Ishikawa (cell line): ENCODE data around the gene PRRC2A.

Experiments used
- CEBPB ChIP-seq: IDR thresholded peaks from 2 replicates; pipeline ENCODE4 v1.6.1; 2012
- CREB1 ChIP-seq: IDR thresholded peaks from 2 replicates; pipeline ENCODE4 v1.6.1; 2012; ENCODE audit warnings: low read depth
- EGR1 ChIP-seq: IDR thresholded peaks from 2 replicates; pipeline ENCODE4 v1.6.1; 2012
- EP300 ChIP-seq: IDR thresholded peaks from 2 replicates; pipeline ENCODE4 v1.6.1; 2012; ENCODE audit warnings: borderline replicate concordance
- FOXM1 ChIP-seq: IDR thresholded peaks from 2 replicates; pipeline ENCODE4 v1.6.1; 2012; ENCODE audit warnings: low read depth, borderline replicate concordance
- MAX ChIP-seq: IDR thresholded peaks from 2 replicates; pipeline ENCODE4 v1.6.1; 2012
- NFIC ChIP-seq: IDR thresholded peaks from 2 replicates; pipeline ENCODE4 v1.6.1; 2012
- RAD21 ChIP-seq: IDR thresholded peaks from 2 replicates; pipeline ENCODE4 v1.6.1; 2012; ENCODE audit warnings: low read depth
- TAF1 ChIP-seq: IDR thresholded peaks from 2 replicates; pipeline ENCODE4 v1.6.1; 2012; ENCODE audit warnings: low read depth, mild to moderate bottlenecking
- TCF12 ChIP-seq: IDR thresholded peaks from 2 replicates; pipeline ENCODE4 v1.6.1; 2012; ENCODE audit warnings: low read depth
- TEAD4 ChIP-seq: IDR thresholded peaks from 2 replicates; pipeline ENCODE4 v1.6.1; 2012
- USF1 ChIP-seq: IDR thresholded peaks from 2 replicates; pipeline ENCODE4 v1.6.1; 2012
- YY1 ChIP-seq: IDR thresholded peaks from 2 replicates; pipeline ENCODE4 v1.6.1; 2012; ENCODE audit warnings: low read depth
- ZBTB7A ChIP-seq: IDR thresholded peaks from 2 replicates; pipeline ENCODE4 v1.6.1; 2012; ENCODE audit warnings: low read depth
- TF ChIP-seq, protein P1 (sequence below): IDR thresholded peaks from 2 replicates; pipeline ENCODE4 v1.6.1; 2012; ENCODE audit warnings: low read depth, mild to moderate bottlenecking

PRRC2A gene

DNA sequence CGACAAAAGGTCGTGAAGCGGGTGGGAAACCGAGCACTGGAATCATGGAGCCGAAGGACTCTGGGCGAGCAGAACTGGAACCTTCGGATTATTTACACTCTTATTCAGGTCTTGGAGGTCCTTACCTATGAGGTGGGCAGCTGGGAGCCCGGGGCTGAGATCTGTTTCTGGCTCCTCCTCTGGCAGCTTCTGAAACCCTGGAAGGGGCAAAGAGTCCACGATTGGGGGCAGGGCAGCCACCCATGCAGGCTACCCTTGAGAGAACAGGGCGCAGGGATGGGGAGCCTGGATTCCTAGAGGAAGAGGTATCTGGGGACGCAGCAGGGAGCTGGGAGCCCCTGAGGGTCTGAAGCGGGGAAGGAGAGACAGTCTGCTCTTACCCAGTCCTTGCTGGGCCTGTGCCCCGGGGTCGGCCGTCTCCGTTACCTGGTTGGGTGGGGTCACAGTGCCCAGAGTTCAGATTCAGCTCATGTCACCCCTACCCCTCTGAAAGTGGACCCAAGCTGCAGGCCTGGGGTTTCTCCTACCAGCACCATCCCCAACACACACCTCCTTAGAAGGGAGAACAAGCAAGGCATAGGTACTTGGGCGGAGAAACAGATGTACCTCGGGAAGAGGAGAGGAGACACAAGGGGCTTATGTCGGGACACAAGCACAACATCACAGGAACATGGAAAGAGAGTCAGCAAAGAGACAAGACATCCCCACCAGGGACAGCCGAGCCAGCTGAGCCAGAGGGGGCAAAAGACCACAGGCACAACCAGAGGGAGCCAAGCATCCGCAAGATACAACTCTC is 38.9 kb upstream of the PRRC2A start:
- TF ChIP-seq NFIC (no peak), USF1 (no peak), MAX (no peak)

DNA sequence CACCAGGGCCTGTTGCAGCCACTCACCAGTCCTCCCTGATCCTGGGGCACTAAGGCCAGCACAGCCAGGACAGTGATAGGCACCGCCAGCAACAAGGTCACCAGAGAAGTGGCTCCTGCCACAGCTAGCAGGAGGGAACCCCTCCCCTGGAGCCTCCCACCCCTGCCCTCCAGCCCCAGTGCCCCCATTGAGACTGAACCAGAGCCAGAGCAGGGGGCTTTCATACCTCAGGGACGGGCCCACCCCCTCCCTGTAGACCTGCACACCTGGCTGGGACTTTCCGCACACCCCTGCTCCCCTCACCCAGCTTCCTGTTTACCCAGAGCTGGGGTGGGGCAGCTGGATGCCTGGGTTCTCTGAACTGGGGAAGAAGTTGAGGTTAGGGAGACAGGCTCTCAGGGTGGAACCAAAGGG is 38.3 kb upstream of the PRRC2A start, which contains the start of gene LTB:
Gene LTB (minus strand): TSS at position 195 of the 414 bp plus-strand sequence. CDS start 7 bp downstream, at position 188.
- no peak for TF ChIP-seq MAX
- TF ChIP-seq ZBTB7A: no peak
- TF ChIP-seq CREB1: no peak
- TF ChIP-seq EGR1: no peak
- no peak for TF ChIP-seq TCF12
- TF ChIP-seq RAD21: no peak
- no peak for TF ChIP-seq TAF1
- no peak for TF ChIP-seq EP300
- TF ChIP-seq NFIC: no peak
- no peak for TF ChIP-seq USF1
- no peak for TF ChIP-seq FOXM1
- no peak for TF ChIP-seq TEAD4
- no peak for TF ChIP-seq CEBPB
- no peak for TF ChIP-seq YY1
- TF ChIP-seq, protein P1, sequence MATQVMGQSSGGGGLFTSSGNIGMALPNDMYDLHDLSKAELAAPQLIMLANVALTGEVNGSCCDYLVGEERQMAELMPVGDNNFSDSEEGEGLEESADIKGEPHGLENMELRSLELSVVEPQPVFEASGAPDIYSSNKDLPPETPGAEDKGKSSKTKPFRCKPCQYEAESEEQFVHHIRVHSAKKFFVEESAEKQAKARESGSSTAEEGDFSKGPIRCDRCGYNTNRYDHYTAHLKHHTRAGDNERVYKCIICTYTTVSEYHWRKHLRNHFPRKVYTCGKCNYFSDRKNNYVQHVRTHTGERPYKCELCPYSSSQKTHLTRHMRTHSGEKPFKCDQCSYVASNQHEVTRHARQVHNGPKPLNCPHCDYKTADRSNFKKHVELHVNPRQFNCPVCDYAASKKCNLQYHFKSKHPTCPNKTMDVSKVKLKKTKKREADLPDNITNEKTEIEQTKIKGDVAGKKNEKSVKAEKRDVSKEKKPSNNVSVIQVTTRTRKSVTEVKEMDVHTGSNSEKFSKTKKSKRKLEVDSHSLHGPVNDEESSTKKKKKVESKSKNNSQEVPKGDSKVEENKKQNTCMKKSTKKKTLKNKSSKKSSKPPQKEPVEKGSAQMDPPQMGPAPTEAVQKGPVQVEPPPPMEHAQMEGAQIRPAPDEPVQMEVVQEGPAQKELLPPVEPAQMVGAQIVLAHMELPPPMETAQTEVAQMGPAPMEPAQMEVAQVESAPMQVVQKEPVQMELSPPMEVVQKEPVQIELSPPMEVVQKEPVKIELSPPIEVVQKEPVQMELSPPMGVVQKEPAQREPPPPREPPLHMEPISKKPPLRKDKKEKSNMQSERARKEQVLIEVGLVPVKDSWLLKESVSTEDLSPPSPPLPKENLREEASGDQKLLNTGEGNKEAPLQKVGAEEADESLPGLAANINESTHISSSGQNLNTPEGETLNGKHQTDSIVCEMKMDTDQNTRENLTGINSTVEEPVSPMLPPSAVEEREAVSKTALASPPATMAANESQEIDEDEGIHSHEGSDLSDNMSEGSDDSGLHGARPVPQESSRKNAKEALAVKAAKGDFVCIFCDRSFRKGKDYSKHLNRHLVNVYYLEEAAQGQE: no peak

- TF ChIP-seq ZBTB7A (no peak), TCF12 (no peak), YY1 (no peak), EGR1 (no peak), NFIC (no peak), CEBPB (no peak), EP300 (no peak), USF1 (no peak), FOXM1 (no peak), MAX (no peak), RAD21 (no peak)
Measured at GRCh38 chr6:31585491-31585890, 35.0 kb upstream of the PRRC2A start.

DNA sequence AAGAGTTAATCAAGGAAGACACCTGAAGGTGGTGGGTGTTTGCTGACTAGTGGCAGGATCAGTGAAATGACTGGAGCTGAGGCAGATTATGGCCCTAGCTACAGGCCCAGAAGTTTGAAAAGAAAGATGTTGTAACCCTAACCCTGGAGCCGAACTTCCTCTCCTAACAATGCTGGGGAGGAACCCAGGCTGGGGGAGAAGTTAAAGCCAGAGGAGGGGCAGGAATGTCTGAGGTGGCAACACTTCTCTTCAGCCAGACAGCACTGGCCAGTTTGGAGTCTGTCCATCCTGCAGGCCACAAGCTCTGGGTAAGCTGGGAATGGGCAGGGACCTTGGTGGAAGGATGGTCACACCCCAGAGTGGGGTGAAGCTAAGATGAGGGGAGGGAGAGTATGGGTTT is 34.5 kb upstream of the PRRC2A start, which contains the start of gene LST1:
Gene LST1 (plus strand): TSS at position 270 of the 400 bp plus-strand sequence. CDS start 1,023 bp downstream, outside the sequence.
- no peak for TF ChIP-seq EGR1

- no peak for TF ChIP-seq CEBPB
- TF ChIP-seq CREB1: no peak
- no peak for TF ChIP-seq EGR1
- TF ChIP-seq TEAD4: no peak
Measured at GRCh38 chr6:31586599-31587281, 33.8 kb upstream of the PRRC2A start.

DNA sequence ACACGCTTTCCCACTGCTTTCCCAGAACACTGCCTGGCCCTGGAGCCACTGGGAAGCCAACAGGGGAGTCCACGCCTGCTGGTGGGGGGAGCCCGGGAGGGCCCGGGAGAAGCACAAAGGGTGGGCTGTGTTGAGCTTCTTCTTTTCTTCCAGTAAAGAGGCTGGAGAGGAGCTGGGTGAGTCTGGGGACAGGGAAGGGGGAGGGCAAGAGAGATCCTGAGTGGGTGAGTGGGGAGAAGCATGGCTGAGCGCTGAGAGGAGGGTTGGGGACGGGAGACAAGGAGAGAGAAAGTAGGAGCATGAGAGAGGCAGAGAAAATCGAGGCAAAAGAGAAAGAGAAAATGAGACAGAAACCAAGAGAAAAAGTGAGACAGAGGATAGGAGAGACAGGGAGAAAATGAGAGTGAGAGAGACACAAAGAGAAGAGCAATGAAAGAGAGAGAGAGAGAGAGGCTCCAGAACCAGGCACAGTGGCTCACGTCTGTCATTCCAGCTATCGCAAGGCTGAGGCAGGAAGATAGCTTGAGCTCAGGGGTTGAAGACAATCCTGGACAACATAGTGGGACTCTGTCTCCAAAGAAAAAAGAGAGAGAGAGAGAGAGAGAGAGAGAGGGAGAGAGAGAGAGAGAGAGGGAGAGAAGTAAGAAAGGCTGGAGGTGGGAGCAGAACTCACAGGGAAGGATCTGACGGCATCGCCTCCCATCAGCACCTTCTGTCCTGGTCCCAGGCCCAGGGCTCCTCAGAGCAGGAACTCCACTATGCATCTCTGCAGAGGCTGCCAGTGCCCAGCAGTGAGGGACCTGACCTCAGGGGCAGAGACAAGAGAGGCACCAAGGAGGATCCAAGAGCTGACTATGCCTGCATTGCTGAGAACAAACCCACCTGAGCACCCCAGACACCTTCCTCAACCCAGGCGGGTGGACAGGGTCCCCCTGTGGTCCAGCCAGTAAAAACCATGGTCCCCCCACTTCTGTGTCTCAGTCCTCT is 32.4 kb upstream of the PRRC2A start:
- no peak for TF ChIP-seq EGR1
- TF ChIP-seq EP300: no peak
- no peak for TF ChIP-seq TEAD4
- TF ChIP-seq FOXM1: no peak
- no peak for TF ChIP-seq TAF1
- TF ChIP-seq USF1: no peak
- no peak for TF ChIP-seq RAD21
- no peak for TF ChIP-seq CREB1
